ENCODE results near the gene PSMD12.
"Not testable (repeated sequence)": the region's sequence is repeated elsewhere in the genome, so short reads cannot be mapped to it uniquely, and the experiment has no call there.

Gene PSMD12

GRCh38 chr17:67366193-67367157 lies at the start of gene PSMD12:
PSMD12 (minus strand) TSS chr17:67366577; CDS start chr17:67366519, 58 bp downstream.
- in situ Hi-C loops (cut with HindIII; ENCODE audit: low pct_ligation_motif_present, low pct_unique_long_range_greater_than_20kb, low sequenced_read_pairs), result no loop called here

GRCh38 chr17:67415291-67415690 lies 48.9 kb upstream of the PSMD12 start:
- in situ Hi-C loops (cut with HindIII; ENCODE audit: low pct_ligation_motif_present, low pct_unique_long_range_greater_than_20kb, low sequenced_read_pairs), result no loop called here
- DNase-seq, result no peak

More at GRCh38 chr17:67366193-67367157, at the start of gene PSMD12:
- peak; percentile 88 for DNase-seq

GRCh38 chr17:67414559-67414958 lies 48.2 kb upstream of the PSMD12 start:
- DNase-seq, result no peak
- in situ Hi-C loops (cut with HindIII; ENCODE audit: low pct_ligation_motif_present, low pct_unique_long_range_greater_than_20kb, low sequenced_read_pairs), result no loop called here

- DNase-seq, result no peak
- in situ Hi-C loops (cut with HindIII; ENCODE audit: low pct_ligation_motif_present, low pct_unique_long_range_greater_than_20kb, low sequenced_read_pairs), result no loop called here
These were observed 47.8 kb upstream of the PSMD12 start for GRCh38 chr17:67414130-67414529.

- in situ Hi-C loops (cut with HindIII; ENCODE audit: low pct_ligation_motif_present, low pct_unique_long_range_greater_than_20kb, low sequenced_read_pairs), result no loop called here
These were observed 47.0 kb upstream of the PSMD12 start for GRCh38 chr17:67413388-67413787.

GRCh38 chr17:67412941-67413340 lies 46.6 kb upstream of the PSMD12 start:
- in situ Hi-C loops (cut with HindIII; ENCODE audit: low pct_ligation_motif_present, low pct_unique_long_range_greater_than_20kb, low sequenced_read_pairs), result no loop called here

More at GRCh38 chr17:67413388-67413787, 47.0 kb upstream of the PSMD12 start:
- DNase-seq, result no peak

GRCh38 chr17:67412032-67412431 lies 45.7 kb upstream of the PSMD12 start:
- no peak for DNase-seq
- in situ Hi-C loops (cut with HindIII; ENCODE audit: low pct_ligation_motif_present, low pct_unique_long_range_greater_than_20kb, low sequenced_read_pairs), result no loop called here

More at GRCh38 chr17:67412941-67413340, 46.6 kb upstream of the PSMD12 start:
- no peak for DNase-seq

- DNase-seq, result no peak
- in situ Hi-C loops (cut with HindIII; ENCODE audit: low pct_ligation_motif_present, low pct_unique_long_range_greater_than_20kb, low sequenced_read_pairs), result no loop called here
These were observed 45.0 kb upstream of the PSMD12 start for GRCh38 chr17:67411397-67411796.

- in situ Hi-C loops (cut with HindIII; ENCODE audit: low pct_ligation_motif_present, low pct_unique_long_range_greater_than_20kb, low sequenced_read_pairs); DNase-seq: not testable (repeated sequence)
These were observed 42.1 kb upstream of the PSMD12 start for GRCh38 chr17:67408455-67408830.

GRCh38 chr17:67403483-67403882 lies 37.1 kb upstream of the PSMD12 start:
- DNase-seq, result no peak
- in situ Hi-C loops (cut with HindIII; ENCODE audit: low pct_ligation_motif_present, low pct_unique_long_range_greater_than_20kb, low sequenced_read_pairs), result no loop called here

GRCh38 chr17:67403065-67403464 lies 36.7 kb upstream of the PSMD12 start:
- no peak for DNase-seq
- in situ Hi-C loops (cut with HindIII; ENCODE audit: low pct_ligation_motif_present, low pct_unique_long_range_greater_than_20kb, low sequenced_read_pairs), result no loop called here

GRCh38 chr17:67401598-67402504 lies 35.5 kb upstream of the PSMD12 start:
- in situ Hi-C loops (cut with HindIII; ENCODE audit: low pct_ligation_motif_present, low pct_unique_long_range_greater_than_20kb, low sequenced_read_pairs), result no loop called here
- no peak for DNase-seq

- in situ Hi-C loops (cut with HindIII; ENCODE audit: low pct_ligation_motif_present, low pct_unique_long_range_greater_than_20kb, low sequenced_read_pairs), result no loop called here
These were observed 34.7 kb upstream of the PSMD12 start for GRCh38 chr17:67401106-67401505.

GRCh38 chr17:67400193-67400592 lies 33.8 kb upstream of the PSMD12 start:
- in situ Hi-C loops (cut with HindIII; ENCODE audit: low pct_ligation_motif_present, low pct_unique_long_range_greater_than_20kb, low sequenced_read_pairs), result no loop called here
- DNase-seq, result no peak

More at GRCh38 chr17:67401106-67401505, 34.7 kb upstream of the PSMD12 start:
- DNase-seq, result no peak

- DNase-seq, result no peak
- in situ Hi-C loops (cut with HindIII; ENCODE audit: low pct_ligation_motif_present, low pct_unique_long_range_greater_than_20kb, low sequenced_read_pairs), result no loop called here
These were observed 33.3 kb upstream of the PSMD12 start for GRCh38 chr17:67399676-67400075.

GRCh38 chr17:67393809-67394397 lies 27.5 kb upstream of the PSMD12 start:
- DNase-seq, result no peak
- in situ Hi-C loops (cut with HindIII; ENCODE audit: low pct_ligation_motif_present, low pct_unique_long_range_greater_than_20kb, low sequenced_read_pairs), result no loop called here

- in situ Hi-C loops (cut with HindIII; ENCODE audit: low pct_ligation_motif_present, low pct_unique_long_range_greater_than_20kb, low sequenced_read_pairs), result no loop called here
- DNase-seq, result no peak
These were observed 25.7 kb upstream of the PSMD12 start for GRCh38 chr17:67392111-67392510.

GRCh38 chr17:67390646-67391361 lies 24.4 kb upstream of the PSMD12 start:
- in situ Hi-C loops (cut with HindIII; ENCODE audit: low pct_ligation_motif_present, low pct_unique_long_range_greater_than_20kb, low sequenced_read_pairs), result no loop called here
- peak; percentile 58 for DNase-seq

All from ACHN (cell line).